GM18867 (cell line): ENCODE data around the gene IKBIP.
"Not testable (repeated sequence)": the region's sequence is repeated elsewhere in the genome, so short reads cannot be mapped to it uniquely, and the experiment has no call there.

Experiments
- ATAC-seq: cut with Tn5 transposase; IDR thresholded peaks from one replicate; pipeline ENCODE4 v1.9.1; 2021; ENCODE audit warnings: mild to moderate bottlenecking, moderate library complexity; ENCODE audit not compliant: unreplicated experiment

The IKBIP gene

DNA sequence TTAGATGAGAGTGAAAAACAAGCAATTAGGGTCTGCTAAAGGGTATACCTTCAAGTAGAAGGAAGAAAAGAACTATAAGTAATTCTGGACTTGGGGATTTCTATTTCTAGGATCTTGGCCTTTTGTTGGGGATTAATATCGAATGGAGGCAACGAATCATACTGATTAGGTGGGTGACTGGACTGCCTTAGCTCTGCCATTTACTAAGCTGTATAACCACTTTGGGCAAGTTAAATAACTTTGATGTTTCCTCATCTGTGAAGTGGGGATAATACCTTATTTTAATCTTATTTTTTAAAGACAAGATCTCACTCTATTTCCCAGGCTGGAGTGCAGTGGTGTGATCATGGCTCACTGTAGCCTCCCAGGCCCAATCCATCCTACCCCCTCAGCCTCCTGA lies 6.6 kb downstream of the IKBIP start:
- no peak for ATAC-seq

DNA sequence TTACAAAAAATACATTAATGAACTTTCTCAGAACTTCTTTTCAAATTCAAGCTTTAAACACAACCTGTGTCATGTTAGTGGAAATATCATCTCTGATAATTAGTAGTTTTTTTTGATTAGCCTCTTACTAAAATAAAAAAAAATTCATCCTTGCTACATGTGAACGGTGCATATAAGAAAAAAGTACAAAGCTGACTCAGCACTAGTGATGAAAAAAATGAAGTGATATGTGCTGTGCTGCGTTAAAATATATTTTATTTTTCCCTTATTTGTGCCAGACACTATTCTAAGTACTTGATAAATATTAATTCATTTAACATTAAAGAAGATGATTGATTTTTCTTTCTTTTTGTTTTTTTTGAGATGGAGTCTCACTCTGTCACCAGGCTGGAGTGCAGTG lies 7.5 kb downstream of the IKBIP start:
- ATAC-seq: no peak

DNA sequence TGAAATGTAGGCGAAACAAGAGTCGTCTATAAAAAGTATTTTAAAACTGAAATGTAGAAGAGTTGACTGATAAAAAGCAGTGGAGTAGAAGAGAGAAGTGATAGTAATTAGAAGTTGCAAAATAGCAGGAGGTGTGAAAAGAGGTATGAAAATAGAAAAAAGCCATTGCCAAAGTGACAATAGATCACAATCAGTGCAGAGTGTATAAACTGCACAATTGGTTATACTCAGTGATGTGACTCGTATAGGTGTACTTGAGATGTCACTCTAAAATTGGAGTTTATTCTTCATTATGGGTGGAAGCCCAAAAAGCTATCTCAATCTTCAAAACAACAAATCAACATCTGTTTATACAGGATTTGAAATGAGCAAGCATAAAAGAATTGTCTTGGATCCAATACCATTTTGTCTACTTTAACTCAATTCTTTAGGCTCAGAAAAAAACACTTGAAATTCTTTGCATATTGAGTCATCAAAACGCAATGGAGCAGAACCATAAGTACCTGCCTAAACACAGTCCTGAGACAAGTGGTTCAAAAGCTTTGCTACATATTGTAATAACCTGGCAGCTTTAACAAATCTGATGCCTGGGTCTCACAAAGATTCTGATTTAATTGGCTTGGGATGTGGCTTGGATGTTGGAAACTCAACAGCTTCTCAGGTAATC lies 8.8 kb downstream of the IKBIP start:
- ATAC-seq: peak; percentile 89

DNA sequence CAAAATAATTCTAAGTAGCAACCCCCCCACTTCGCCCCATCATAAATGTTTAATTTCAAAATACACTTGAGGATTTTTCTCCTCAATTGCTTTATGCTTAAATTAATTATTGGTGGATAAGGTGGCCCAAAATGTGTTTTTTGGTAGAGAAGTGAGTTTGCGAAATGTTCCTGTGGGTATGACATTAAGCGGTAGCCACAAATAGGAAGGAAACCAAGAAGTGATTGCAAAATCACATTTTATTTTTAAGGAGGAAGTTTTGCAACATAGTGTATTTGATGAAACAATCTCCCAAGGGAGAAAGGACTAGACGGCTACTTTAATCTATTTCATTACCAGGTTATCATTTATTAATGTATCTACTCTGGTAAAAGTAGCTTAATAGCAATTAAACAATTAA lies 25.6 kb downstream of the IKBIP start:
- no peak for ATAC-seq

DNA sequence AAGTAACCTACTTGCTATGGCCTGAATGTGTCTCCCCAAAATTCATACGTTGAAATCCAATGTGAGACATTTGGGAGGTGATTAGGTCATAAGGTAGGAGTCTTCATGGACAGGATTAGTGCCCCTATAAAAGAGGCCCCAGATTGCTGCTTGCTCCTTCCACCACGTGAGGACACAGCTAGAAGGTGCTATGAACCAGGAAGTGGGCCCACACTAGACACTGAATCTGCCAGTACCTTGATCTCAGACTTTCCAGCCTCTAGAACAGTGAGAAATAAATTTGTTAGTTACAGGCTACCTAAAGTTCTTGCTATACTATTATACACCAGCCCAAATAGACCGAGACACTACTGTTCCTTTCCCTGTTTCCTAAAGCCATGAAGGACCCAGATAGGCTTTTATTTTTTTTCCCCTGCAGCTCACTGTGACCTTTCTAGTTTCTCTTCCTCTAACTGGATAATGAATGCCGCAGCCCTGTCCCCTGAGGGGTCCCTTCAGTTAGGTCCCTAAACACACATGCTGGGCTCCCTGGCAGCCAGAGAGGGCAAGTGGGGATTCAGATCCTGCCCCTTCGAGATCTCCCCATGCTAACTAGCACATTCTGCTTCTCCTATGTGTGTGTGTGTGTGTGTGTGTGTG lies 31.8 kb downstream of the IKBIP start:
- ATAC-seq: peak; percentile 88

DNA sequence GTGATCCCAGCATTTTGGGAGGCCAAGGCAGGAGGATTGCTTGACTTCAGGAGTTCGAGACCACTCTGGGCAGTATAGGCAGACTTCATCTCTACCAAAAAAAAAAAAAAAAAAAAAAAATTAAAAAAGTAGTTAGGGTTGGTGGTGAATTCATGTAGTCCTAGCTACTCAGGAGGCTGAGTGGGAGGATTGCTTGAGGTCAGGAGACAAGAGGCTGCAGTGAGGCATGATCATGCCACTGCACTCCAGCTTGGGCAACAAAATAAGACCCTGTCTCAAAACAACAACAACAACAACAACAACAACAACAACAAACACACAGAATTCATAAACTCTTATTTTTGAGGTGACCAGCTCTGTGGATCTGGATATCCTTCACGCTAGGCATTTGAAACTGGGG lies 34.0 kb downstream of the IKBIP start:
- ATAC-seq: no peak

DNA sequence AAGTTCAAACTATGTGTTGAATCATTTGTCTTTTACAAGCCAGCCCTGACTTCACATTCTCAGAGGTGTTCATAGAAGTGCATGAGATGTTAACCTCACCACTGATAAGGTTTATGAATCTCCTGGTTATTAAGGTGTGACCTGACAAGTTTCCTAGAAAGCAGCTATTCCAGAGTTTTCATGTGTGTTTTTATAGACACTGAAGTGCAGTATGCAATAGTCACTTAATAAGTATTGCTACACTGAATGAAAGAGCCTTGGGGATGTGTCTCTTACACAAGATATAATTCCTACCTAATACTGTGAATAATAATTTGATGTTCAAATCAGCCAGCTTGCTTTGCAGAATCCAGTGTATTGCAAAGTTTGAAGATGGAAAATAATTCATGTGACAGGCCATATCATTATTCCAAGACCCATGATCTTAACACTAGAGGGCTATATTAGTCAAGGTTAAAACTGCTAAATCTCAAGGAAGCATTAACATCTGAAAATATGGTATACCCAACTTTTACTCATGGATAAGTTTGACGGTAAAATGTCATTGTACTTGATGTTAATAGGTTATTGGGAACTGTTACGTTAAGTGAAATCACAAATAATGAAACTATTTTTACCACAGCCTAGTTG lies 38.1 kb downstream of the IKBIP start:
- no peak for ATAC-seq

DNA sequence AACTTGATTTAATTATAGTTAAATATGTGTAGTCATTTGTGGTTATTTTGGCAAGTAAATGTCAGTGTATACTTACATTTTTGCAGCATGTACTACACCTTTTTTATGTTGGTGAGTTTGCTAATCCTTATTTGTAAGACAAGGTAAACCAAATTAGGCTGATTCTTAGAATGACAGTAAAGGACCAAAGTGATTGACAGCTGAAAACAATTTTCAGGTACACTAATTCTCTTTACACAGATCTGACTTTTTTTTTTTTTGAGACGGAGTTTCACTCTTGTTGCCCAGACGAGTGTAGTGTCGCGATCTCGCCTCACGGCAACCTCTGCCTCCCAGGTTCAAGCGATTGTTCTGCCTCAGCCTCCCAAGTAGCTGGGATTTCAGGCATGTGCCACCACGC lies 42.7 kb downstream of the IKBIP start:
- no peak for ATAC-seq

DNA sequence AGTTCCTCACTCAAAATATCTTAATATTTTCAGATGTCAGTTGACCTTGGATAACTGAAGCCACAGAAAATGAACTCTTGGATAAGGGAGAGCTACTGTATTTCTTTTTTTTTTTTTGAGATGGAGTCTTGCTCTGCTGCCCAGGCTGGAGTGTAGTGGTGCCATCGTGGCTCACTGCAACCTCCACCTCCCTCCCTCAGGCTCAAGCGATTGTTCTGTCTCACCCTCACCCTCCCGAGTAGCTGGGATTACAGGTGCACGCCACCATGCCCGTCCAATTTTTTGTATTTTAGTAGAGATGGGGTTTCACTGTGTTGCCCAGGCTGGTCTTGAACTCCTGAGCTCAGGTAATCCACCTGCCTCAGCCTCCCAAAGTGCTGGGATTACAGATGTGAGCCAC lies 47.3 kb downstream of the IKBIP start:
- ATAC-seq: not testable (repeated sequence)

DNA sequence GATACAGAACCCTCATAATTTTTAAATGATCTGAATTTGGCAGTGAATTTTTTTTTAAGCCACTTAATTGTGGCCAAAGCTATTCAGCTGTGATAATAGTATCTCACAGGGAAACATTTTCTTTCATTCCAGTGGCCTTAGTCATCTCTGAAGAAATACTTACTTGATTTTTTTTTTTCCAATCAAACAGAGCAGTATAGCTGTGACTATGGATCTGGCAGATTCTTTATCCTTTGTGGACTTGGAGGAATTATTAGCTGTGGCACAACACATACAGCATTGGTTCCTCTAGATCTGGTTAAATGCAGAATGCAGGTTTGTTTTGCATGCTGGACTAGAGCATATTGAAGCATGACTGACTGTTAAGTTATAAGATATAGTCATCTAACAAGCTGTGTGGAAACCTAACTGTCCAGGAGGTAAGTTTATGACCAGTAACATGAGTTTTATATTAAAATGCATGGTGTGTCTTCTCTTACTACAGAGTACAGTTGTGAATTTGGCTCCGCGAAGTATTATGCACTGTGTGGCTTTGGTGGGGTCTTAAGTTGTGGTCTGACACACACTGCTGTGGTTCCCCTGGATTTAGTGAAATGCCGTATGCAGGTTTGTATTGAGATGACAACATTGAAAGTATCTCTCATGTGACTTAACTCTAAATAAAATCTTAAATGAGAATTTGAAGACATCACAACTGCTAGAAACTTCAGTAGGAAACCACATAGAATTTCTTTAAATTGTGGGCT lies 49.2 kb downstream of the IKBIP start:
- no peak for ATAC-seq

DNA sequence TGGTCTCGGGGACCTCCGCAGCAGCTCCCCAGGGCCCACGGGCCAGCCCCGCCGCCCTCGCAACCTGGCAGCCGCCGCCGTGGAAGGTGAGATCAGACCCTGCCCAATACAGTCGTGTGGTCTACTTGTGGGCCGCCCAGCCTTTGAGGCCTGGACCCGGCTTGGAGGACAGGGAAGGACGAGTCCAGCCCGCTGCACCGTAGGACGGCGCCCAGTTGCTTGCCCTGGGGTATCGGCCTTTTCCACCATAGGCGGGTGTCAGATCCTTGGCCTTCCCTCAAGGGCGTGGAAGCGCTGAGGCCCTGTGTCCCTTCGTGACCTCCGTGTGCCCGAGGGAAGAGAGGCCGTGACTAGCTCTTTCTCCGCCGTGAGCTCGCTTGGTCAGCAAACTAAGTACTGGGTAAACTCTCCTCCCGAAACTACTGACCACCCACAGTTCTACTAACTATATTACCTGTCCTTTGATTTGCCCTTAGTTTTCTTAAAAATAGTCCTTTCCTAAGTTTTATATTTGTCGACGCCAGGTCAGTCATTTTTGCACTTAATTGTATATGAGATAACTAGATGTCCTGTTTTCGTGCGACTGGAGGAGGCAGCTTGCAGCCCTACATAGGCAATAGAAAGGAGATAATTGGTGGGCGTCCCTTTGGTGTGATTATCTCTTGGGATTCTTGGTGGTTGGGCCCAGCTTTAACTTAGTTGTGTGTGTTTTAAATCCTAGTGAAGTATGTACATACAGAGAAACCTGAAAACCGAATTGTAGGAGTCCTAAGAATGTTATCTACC lies 50.3 kb downstream of the IKBIP start:
- ATAC-seq: peak; percentile 2

DNA sequence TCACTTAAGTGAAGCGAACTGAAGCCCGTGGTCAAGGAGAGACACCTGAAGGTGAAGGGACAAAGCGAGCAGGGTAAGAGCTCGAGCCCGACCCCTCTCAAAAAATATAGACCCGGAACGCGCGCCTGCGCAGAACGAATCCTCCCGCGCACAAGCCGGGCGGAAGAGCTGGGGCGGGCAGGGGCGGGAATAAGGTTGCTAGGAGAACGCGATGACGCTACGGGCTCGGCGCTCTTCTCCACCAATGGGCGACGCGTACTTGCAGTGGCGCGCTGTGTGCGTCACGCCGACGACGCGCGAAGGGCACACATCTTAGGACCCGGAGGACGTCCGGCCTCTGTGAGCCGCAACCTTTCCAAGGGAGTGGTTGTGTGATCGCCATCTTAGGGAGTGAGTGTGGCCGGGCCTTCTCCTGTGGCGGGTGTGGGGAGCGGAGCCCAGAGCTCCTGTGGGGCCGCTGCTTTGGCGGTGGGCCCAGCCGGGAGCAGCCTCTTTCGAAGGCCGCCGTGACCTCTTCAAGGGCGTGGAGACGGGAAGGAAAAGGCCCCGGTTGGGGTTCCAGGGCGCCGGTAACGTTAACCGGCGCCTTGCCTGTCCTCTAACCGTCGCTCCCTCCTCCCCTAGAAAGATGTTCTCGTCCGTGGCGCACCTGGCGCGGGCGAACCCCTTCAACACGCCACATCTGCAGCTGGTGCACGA lies 51.1 kb downstream of the IKBIP start, which contains the start of gene SLC25A3:
Gene SLC25A3 (plus strand): TSS at position 336 of the 699 bp plus-strand sequence. CDS start 293 bp downstream, at position 629.
- peak; percentile 99 for ATAC-seq

DNA sequence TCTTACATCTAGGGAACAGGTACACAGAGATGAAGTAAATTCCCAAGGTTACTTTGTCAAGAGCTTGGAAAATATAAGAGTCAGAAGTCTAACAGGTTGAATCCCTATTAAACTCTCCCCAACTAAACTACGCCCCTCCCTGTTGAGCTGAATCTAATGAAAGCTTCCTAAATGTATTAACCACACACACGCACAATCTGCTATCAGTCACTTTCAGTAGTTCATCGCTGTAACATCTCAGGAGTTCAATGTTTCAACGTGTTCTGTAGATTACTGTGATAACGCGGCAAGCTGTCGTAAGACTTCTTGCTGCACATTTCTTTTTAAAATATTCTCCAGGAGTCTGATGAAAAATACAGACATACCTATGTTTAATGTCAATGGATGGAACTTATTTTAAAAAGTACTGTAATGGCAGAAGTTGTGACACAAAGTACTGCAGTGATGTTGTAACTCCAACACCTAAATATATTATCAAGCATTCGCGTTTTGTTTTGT lies 51.7 kb downstream of the IKBIP start:
- ATAC-seq: no peak

DNA sequence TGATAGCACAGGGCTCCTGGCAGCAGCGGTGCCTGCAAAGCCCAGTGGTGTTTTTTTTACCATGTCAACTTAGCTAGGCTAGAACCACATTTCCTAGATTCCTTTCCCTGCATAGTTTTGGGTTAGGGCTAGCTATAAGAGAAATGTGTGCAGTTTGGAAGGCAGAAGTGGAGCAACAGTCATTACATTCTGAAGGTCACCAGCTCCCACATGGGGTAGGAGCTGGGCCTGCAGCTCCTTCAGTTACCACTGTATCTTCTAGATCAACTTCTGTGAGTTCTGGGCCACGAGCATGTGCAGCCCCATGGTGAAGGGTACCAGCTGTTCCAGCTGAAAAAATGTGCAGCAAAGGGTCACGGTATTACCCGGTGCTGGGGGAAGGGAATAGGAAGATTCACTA lies 53.4 kb downstream of the IKBIP start:
- ATAC-seq: no peak

DNA sequence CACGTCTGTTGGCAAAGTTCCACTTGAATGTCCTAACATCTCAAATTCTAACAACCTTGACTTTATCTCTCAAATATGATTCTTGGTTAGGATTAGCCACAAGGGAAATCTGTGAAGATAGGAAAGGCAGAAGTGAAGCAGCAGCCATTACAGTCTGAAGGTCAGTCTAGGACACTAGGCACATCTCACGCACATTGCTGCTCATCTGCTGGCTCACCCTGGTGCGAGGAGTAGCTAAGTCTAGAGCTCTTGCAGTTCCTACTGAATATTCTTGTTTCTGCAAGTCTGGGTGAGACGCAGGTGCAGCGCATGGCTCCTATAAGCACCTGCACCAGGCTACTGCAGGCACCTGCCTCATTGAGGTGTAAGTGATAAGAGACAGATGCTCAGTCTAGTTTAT lies 57.5 kb downstream of the IKBIP start:
- no peak for ATAC-seq

DNA sequence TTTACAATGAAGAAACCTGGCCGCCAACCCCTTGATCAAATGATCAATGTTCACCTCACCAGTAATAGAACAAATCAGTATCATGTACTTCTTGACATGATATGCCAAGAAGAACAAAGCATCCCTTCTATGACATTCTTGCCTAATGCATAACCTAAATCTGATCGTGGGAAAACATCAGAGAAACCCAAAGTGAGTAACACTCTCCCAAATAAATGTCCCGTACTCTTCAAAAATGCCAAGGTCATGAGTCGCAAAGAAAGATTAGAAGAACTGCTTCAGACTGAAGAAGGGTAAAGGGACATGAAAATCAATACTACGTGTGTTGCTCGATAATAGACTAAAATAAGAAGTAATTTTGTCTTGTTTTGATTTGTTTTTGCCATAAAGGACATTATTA lies 62.5 kb downstream of the IKBIP start:
- no peak for ATAC-seq

DNA sequence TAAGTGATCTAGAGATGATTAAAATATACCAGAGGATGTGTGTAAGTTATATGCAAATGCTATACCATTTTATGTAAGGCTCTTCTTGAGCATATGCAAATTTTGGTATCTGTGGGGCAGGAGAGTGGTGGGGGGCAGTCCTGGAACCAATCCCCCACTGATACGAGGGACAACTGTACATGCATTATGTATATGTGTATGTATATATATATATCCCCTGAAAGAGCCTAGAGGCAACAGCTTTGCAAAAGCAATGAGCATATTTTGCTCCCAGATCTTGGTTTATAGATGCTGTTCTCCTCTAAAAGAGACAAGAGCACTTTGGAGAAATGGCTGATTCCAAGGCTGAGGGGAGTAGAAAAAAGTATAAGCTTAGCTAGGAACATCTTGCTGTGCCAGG lies 63.5 kb downstream of the IKBIP start:
- no peak for ATAC-seq

DNA sequence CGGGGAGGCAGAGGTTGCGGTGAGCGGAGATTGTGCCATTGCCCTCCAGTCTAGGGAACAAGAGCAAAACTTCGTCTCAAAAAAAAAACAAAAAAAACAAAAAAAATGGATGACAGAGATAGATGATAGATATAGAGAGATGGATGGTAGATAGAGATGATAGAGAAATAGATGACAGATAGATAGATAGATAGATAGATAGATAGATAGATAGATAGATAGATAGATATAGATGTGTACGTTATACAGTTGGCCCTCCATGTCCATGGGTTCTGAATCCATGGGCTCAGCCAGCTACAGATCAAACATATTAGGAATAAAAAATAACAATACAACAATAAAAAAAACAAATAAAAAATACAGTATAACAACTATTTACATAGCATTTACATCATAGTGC lies 63.9 kb downstream of the IKBIP start:
- ATAC-seq: no peak

DNA sequence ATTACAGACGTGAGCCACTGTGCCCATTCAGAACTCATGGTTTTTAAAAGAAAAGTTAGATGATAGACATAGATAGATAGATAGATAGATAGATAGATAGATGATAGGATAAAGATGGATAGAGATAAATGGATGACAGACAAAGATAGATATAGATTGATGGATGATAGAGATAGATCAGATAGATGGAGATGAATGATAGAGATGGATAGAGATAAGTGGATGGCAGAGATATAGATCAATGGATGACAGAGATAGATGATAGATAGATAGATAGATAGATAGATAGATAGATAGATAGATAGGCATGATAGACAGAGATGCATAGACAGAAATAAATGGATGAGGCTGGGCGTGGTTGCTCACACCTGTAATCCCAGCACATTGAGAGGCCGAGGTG lies 64.8 kb downstream of the IKBIP start:
- ATAC-seq: no peak

DNA sequence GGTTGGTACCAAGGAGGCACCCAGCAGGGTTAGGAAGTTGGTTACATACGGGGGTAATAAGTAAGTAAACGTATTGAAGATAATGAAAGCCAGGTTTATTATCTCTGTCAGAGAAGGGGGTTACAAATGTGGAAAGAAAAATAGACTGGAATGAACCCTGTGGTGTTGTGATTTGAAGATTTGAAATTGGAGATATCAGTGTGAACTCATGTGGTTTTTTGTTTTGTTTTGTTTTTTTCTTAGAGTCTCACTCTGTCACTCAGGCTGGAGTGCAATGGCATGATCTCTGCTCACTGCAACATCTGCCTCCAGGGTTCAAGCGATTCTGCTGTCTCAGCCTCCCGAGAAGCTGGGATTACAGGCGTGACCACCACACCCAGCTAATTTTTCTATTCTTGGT lies 65.2 kb downstream of the IKBIP start:
- ATAC-seq: no peak
